Measurements from ENCODE around the gene GGTLC2.

- TF ChIP-seq POLR2A (IDR thresholded peaks at IDR 0.05; ENCODE audit: low read length) (no peak), GATA1 (IDR thresholded peaks at IDR 0.05; ENCODE audit: low read depth, low read length) (no peak)
Measured at GRCh38 chr22:22696104-22696503, 51.7 kb downstream of the GGTLC2 start.

All from erythroblast (primary cell).